ENCODE results near the gene FAHD1.
"Not testable (repeated sequence)": the region's sequence is repeated elsewhere in the genome, so short reads cannot be mapped to it uniquely, and the experiment has no call there.

FAHD1 gene

GRCh38 chr16:1789643-1790045 lies 37.4 kb upstream of the FAHD1 start:
- no peak for DNase-seq (ENCODE audit: low read depth)

GRCh38 chr16:1790261-1790610 lies 36.8 kb upstream of the FAHD1 start:
- no peak for DNase-seq (ENCODE audit: low read depth)

- DNase-seq (ENCODE audit: low read depth): no peak
Observed at GRCh38 chr16:1790611-1791255, 36.3 kb upstream of the FAHD1 start.

DNA sequence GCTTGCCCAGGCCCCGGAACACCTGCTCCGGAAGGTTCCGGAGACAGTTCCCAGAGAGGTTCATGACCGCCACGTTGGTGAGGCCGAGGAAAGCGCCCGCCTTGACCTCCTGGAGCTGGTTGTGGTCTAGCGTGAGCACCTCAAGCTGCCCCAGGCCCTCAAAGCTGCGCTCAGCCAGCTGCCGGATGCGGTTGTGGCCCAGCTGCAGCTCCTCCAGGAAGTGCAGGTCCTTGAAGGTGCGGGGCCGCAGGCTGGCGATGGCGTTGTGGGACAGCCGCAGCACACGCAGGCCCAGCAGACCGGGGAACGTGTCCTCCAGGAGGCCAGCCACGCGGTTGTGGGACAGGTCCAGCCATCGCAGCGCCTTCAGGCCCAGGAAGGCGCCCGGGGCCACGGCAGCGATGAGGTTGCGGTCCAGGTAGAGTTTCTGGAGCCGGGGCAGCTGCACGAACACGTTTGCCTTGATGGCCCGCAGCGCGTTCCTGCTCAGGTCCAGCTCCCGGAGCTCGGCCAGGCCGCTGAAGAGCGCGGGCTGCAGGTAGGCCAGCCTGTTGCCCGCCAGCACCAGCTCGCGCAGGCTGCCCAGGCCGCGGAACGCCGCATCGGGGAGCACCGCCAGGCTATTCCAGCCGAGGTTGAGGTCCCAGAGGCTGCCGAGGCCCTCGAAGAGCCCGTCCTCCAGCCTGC lies 35.6 kb upstream of the FAHD1 start:
- DNase-seq (ENCODE audit: low read depth): no peak

GRCh38 chr16:1791943-1792812 lies 34.8 kb upstream of the FAHD1 start:
- no peak for DNase-seq (ENCODE audit: low read depth)

- no peak for DNase-seq (ENCODE audit: low read depth)
Observed at GRCh38 chr16:1792836-1793577, 34.0 kb upstream of the FAHD1 start.

DNA sequence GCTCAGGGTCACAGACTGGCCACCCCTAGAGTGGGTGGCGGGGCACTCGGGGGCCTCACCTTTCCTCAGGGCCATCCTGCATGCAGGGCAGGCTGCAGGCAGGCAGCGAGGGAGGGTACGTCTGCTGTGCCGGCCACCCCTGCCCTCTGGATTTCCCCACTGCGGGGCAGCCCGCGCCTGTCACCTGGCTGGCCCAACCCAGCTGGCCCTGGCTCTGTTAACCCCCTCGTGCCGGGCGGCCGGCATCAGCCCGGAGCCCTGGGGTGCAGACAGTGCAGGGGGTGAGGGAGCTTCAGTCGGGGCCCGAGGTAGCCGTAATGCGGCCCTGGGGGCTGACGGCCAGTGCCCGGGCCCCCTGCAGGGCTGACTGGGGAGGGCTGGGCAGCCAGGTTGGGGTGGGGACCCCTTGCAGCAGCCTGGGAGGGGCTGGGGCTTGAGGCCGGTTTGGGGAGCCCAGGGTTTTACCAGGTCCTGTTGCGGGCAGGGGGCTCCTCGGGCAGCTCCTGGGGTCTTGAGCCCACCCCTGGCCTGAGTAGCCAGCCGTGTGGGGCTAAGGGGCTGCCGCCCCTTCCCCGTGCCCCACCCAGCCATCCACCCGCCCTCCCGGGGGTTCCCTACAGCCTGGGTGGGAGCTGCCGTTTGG lies 33.3 kb upstream of the FAHD1 start, which contains the start of gene IGFALS:
IGFALS (minus strand) TSS at position 128 of the 643 bp plus-strand sequence; CDS start at position 75, 53 bp downstream.
- DNase-seq (ENCODE audit: low read depth): no peak

- DNase-seq (ENCODE audit: low read depth): no peak
Observed at GRCh38 chr16:1794221-1794871, 32.7 kb upstream of the FAHD1 start.

DNA sequence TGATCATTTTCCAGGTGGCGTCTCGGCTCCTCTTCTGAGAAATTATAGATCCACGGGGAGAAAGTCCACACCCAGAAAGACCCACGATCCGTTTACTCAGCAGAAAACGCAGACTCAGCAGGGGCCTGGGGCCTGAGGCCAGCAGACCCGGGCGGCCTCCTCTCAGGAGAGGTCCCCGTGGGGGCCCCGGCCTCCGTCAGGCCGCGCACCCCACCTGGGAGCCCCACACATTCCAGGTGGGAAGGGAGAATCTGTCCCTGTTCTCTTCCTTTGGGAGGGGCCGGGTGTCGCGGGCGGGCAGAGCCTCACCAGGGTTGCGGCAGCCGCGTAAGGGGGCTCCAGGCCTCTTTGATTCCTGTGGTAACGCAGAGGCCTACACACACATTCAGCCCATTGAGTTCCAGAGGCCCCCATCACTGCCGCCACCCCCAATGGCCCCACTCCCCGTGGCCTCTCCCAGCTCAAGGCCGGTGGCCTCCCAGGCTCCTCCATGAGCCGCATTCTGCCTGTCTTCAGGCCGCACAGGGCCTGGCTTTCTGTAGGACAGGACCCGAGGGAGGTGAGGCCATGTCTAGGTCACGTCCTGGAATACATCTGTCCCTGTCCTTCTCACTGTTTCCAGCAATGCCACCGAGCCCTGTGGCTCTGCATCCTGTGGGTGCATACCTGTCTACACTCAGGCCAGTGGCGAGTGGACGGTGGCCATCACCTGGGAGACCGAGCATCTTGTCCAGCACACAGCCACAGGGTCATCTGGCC lies 31.9 kb upstream of the FAHD1 start:
- DNase-seq (ENCODE audit: low read depth): no peak

DNA sequence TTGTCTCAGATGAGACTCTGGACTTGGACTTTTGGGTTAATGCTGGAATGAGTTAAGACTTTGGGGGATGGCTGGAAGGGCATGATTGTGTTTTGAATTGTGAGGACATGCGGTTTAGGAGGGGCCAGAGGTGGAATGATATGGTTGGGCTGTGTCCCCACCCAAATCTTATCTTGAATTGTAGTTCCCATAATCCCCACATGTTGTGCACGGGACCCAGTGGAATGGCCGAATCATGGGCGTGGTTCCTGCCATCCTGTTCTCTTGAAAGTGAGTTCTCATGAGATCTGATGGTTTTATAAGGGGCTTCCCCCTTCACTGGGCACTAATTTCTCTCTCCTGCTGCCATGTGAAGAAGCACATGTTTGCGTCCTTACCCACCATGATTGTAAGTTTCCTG lies 27.7 kb upstream of the FAHD1 start:
- not testable (repeated sequence) for DNase-seq (ENCODE audit: low read depth)

DNA sequence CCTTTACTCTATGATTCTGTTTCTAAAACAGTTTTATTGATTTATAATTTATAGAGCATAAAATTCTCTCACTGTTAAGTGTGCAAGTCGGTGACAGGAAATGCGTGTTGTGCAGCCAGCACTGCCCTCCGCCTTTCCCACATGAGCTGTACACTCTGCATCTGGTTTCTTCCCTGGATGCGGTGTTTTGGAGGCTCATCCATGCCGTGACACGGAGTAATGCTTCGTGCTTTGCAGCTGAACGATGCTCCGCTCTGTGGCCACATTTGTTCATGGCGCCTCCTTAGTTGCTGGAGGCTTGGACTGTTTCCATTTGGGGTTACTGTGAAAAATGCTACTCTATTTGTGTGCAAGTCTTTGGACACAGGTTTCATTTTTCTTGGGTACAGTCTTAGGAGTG lies 26.3 kb upstream of the FAHD1 start:
- DNase-seq (ENCODE audit: low read depth): no peak

DNA sequence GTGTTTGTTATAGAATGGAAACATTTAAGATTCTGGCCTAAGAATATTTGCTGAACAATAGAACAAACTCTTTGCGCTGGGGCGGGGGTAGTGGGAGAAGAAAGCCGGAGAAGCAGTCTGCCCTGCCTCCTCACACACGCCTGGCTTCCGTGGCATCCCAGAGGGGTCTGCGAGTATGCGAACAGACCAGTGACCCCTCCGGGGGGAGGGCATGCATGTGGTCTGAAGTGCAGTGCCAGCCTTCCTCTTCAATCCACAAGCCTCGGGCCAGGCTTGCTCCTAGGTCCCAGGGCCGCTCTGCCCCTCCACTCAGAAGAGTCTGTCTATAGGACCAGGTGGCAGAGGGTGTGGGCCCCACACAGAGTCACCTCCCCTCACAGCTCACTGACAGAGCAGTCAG lies 19.4 kb upstream of the FAHD1 start:
- no peak for DNase-seq (ENCODE audit: low read depth)

GRCh38 chr16:1808691-1809090 lies 18.3 kb upstream of the FAHD1 start:
- DNase-seq (ENCODE audit: low read depth): no peak

DNA sequence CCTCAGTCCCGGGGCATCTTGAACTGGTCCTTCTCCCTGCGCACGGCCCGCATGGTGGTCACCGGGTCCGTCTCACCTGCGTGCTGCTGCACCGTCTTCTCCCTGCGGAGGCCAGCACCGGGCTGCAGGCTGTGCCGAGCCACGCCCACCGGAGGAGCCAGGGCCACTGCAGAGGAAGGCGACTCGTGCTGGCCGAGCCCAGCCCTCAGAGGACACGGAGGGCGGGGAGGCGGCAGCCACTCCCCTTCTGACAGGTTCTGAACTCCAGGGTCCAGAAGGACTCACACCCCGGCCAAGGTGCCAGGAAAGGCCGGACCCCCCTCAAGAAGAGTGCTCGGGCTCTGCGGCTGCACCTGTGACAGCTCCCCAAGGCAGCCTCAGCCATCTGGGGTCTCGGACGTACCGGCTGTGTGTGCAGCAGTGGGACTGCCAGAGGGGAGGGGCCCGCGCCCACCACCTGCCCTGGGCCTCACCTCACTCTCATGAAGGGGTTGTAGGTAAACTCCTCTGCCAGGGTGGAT lies 17.7 kb upstream of the FAHD1 start:
- DNase-seq (ENCODE audit: low read depth): no peak

DNA sequence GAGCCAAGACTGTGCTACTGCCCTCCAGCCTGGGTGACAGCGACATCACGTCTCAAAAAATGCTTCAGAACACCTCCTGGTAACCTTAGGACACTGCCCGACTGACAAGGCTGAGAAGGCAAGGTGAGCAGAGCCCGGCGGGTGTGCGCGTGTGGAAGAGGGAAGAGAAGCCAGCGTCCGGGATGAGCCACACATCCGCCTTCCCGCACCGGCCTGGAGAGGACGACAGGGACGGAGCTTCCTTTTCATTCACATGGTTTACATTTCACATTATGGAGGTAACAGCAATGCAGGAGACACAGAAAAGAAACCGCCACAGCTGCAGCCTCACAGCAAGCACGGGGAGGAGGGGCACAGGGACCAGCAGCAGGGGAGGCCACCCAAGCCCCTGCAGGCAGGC lies 16.9 kb upstream of the FAHD1 start:
- DNase-seq (ENCODE audit: low read depth): no peak

DNA sequence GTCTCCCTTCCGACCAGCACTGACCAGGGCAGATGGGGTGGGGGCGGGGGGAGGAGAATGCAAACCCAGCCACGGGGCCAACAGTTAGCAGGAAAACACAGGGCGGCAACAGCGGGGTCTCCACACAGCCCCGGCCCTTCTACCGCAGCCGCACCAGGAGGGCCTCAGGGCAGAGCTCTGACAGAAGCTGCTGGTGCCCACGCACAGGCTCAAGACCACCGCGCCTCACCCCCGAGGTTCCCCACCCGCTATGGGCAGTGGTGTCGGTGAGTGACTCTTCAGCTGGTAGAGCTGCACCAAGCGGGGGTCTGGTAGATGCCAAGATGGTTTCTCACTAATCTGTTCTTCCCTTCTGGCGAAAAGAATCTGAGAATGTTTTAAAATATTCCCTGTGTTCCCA lies 16.5 kb upstream of the FAHD1 start:
- DNase-seq (ENCODE audit: low read depth): no peak

- peak; percentile 43 for DNase-seq (ENCODE audit: low read depth)
Observed at GRCh38 chr16:1812732-1813163, 14.3 kb upstream of the FAHD1 start.

DNA sequence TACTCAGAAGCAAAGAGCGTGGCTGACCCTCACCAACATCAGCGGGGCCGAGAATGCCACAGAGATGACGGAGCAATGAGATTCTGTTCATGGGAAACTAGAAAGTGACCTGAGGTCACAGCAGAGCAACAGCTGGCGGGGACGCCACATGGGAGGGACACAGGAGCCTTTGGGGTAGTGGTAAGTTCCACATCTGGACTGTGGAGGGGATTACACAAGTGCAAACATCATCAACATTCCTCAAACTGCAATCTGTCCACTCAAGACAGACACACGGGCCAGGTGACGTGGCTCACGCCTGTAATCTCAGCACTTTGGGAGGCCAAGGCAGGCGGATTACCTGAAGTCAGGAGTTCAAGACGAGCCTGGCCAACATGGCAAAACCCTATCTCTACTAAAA lies 11.5 kb upstream of the FAHD1 start:
- DNase-seq (ENCODE audit: low read depth): no peak

DNA sequence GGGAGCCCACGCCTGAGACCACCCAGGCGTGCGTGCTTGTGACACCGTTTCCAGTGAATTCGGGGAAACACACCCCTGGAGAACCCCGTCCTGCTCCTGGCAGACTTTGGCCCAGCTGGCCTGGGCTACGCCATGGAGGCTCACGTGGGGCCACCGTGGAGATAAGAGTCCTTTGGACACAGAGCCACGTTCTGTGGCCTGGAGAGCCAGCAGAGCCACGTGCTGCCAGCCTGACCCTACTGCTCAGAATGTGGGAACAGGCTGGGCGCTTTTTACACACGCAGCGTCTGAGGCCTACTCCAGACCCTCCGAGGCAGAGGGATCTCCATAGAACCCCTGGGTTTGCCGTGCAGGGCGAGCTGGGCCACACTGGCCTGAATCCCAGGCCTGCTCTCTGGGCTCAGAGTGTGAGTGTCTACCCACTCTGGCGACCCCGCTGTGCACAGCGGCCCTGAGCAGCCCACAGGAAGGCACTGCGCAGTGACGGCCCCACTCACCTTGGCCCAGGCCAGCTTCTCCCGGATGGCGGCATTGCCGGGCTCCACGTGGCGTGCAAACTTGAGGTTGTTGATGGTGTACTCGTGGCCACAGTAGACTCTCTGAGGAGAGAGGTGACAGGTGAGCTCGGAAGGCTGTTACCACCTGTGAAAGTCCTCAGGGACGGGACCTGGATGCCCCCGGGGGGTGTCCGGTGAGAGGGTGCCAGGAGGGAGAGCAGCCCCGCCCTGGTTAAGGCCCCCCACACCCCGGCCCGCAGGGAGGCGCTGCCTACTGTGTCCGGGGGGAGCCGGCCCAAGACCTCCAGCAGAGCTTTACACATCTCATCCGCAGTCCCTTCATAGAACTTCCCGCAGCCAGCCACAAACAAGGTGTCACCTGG lies 10.4 kb upstream of the FAHD1 start:
- DNase-seq (ENCODE audit: low read depth): no peak

All from fibroblast of the conjunctiva (primary cell).